HG02852 (cell line): ENCODE measurements around the gene STRADA.
A peak's percentile ranks its signal among the peaks of the same experiment; 100 is the strongest.

Source experiments
- ATAC-seq: cut with Tn5 transposase; IDR thresholded peaks from one replicate; pipeline ENCODE4 v1.9.1; 2021; ENCODE audit warnings: mild to moderate bottlenecking, moderate library complexity; ENCODE audit not compliant: unreplicated experiment

Gene STRADA

GRCh38 chr17:63703029-63703428 lies 38.6 kb downstream of the STRADA start:
- ATAC-seq: no peak

GRCh38 chr17:63702721-63703015 lies 38.9 kb downstream of the STRADA start:
- no peak for ATAC-seq

GRCh38 chr17:63701868-63702720 lies 39.5 kb downstream of the STRADA start:
- ATAC-seq: no peak

- no peak for ATAC-seq
Observed at GRCh38 chr17:63701456-63701820, 40.2 kb downstream of the STRADA start.

GRCh38 chr17:63700528-63701455 lies 40.8 kb downstream of the STRADA start:
- no peak for ATAC-seq

GRCh38 chr17:63699638-63700527 lies 41.7 kb downstream of the STRADA start, which contains the start of gene LIMD2:
Gene LIMD2, minus strand, starts transcription at chr17:63700125. Its CDS starts 827 bp downstream, at chr17:63699298.
- ATAC-seq: peak; percentile 25

- ATAC-seq: peak; percentile 29
Observed at GRCh38 chr17:63698886-63699637, 42.5 kb downstream of the STRADA start.

- ATAC-seq: no peak
Observed at GRCh38 chr17:63698381-63698885, 43.2 kb downstream of the STRADA start.

GRCh38 chr17:63697341-63698286 lies 44.0 kb downstream of the STRADA start:
- peak; percentile 24 for ATAC-seq

- ATAC-seq: no peak
Observed at GRCh38 chr17:63696381-63696961, 45.1 kb downstream of the STRADA start.

GRCh38 chr17:63695889-63696288 lies 45.7 kb downstream of the STRADA start:
- ATAC-seq: no peak

GRCh38 chr17:63694950-63695773 lies 46.4 kb downstream of the STRADA start:
- ATAC-seq: no peak

GRCh38 chr17:63694229-63694949 lies 47.2 kb downstream of the STRADA start:
- ATAC-seq: no peak

- ATAC-seq: no peak
Observed at GRCh38 chr17:63693411-63694113, 48.0 kb downstream of the STRADA start.

- ATAC-seq: no peak
Observed at GRCh38 chr17:63692195-63692816, 49.3 kb downstream of the STRADA start.

- no peak for ATAC-seq
Observed at GRCh38 chr17:63689479-63689878, 52.1 kb downstream of the STRADA start.
